Ecto neural progenitor cell (in vitro differentiated cells): ENCODE data around the gene PAPLN.
"Not testable (repeated sequence)": the region's sequence is repeated elsewhere in the genome, so short reads cannot be mapped to it uniquely, and the experiment has no call there.

Experiments used
- DNase-seq: peaks from one replicate; pipeline ENCODE4 v3.0.0-alpha.2; 2018; ENCODE audit warnings: low spot score

PAPLN gene

DNA sequence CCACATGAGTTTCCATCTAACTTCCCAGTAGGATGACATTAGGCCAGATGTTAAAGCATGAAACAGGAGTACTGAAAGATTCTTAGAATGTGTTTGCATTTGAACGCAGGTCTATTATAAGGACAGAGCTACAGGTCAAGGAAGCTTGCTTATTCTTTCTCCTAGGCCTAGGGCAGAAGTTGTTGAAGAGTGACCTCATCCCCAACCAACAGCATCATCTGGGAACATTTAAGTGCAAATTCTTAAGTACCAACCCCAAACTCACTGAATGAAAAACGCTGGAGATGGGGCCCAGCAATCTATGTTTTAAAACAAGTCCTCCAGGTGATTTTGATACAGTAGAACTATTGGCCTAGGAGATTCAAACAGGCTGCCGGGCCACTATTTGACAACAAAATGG, 52.4 kb downstream of the PAPLN start:
- no peak for DNase-seq

DNA sequence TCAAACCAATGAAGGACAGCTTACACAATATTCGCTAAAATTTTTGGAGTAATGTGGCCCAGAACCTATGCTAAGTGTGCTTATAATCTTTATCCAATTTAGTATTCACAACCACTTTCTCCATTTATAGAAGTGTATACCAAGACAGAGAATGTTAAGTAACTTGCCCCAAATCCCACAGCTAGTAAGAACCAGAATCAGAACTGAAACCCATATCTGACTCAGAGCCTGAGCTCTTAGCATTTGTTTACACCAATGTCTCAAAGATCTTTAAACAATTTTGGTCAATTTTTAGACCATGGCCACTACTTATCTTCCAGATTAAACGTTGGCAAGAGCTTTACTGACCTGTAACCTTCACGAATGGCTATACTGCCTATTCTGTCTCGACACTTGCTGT, 53.0 kb downstream of the PAPLN start:
- no peak for DNase-seq

DNA sequence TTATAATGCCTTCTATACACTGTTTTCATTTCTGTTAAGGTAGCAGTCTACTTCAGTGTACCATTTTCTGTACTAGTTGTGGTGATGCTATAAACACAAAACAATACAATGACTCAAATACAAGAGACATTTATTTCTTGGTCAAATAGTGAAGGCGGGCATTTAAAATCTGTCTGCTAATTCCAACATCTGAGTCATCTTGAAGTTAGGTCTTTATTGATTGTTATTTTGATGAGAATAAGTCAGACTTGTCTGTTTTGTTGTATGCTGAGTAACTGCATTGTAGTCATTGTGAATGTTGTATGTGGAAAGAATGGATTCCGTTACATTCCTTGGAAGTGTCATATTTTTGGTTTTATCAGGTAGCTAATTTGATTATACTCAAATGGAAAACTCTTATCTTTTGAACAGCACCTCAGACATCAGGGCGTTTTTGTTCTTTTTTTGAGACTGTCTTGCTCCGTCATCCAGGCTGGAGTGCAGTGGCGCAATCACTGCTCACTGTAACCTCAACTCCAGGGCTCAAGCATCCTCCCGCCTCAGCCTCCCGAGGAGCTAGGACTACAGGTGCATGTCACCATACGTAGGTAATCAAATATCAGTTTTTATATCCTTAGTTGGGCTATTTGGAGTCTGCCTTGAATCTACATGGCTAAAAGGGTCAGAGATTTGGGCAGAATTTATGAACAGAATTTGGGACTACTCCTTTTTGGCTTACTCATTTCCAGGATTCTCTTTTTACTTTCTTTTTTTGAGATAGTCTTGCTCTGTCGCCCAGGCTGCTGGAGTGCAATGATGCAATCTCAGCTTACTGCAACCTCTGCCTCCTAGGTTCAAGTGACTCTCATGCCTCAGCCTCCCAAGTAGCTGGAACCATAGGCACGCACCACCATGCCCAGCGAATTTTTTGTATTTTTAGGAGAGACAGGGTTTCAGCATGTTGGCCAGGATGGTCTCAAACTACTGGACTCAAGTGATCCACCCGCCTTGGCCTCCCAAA, 56.8 kb downstream of the PAPLN start:
- DNase-seq = no peak

DNA sequence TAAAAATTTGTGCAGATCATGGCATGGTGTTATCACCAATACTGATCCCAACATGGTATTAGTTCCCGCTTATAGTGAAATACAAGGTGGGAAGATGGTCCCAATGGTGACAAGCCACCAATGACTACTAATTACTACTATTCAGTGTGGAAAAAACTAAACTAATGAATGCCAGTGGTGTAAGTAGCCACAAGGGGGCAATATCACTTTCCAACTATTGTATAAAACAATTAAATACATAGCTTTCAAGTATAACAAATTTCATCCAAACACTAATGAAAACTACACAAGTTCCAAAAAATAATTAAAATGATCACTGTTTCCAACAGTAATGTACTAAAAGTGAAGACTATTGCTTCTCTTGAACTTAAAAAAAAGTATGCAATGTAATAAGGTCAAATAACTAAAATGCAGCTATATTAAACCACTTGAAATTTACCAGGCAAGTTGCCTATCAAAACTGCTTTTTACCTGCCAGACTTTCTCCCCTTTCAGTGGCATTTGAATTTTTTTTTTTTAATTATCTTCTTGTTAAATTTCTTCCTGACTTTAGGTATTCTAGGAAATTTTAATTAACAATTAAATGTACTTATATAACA, 58.0 kb downstream of the PAPLN start:
- DNase-seq = no peak

DNA sequence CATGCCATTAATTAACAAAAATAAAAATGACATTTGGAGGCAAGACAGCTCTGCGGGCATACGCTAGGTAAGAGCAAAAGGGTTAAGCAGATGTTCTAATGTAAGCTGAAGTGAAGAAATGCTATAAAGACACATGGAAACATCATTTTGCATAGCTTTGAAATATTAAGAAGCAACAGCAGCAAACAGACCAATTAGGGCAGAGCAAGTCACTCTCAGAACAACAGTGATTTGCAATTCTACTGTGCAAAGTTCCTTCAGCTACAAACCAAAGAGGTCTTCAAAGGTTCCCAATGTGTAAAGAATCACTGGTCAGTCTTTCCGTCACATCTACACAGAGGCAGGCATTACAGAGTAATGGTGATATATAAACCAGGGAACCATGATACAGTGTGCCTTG, 68.2 kb downstream of the PAPLN start:
- DNase-seq = no peak

DNA sequence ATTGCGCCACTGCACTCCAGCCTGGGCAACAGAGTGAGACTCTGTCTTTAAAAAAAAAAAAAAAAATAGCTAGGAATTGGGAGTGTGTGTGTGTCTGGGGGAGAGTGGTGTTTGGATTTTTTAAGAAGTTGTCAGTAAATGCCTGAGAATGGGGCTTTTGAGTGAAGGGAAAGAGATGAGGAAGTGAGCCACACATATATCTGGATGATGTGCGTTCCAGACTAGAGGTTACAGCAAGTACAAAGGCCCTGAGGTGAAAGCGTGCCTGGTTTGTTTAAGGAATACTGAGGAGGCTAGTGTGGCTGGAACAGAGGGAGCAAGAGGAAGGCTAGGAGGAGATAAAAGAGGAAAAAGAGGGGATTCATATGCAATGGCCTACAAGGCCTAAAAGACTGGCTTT, 70.0 kb downstream of the PAPLN start:
- no peak for DNase-seq

DNA sequence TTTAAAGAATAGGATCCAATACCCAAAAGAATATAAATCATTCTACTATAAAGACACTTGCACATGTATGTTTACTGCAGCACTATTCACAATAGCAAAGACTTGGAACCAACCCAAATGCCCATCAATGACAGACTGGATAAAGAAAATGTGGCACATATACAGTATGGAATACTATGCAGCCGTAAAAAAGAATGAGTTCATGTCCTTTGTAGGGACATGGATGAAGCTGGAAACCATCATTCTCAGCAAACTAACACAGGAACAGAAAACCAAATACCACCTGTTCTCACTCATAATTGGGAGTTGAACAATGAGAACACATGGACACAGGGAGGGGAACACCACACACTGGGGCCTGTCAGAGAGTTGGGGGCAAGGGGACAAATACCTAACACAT, 71.9 kb downstream of the PAPLN start:
- not testable (repeated sequence) for DNase-seq

DNA sequence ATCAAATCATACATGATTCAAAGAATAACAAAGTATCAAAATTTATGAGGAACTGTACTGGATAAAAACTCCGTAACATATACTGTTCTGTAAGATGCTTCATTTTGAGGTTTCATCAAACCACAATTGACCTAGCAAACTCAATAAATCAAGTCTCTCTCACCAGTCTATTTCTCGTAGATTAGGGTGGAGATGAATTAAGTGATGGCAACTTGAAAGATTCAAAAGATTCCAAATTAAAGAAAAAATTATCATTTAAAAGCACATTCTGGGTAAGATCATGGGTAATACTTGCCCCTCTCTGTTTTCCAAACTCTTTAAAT, 74.4 kb downstream of the PAPLN start:
- no peak for DNase-seq

DNA sequence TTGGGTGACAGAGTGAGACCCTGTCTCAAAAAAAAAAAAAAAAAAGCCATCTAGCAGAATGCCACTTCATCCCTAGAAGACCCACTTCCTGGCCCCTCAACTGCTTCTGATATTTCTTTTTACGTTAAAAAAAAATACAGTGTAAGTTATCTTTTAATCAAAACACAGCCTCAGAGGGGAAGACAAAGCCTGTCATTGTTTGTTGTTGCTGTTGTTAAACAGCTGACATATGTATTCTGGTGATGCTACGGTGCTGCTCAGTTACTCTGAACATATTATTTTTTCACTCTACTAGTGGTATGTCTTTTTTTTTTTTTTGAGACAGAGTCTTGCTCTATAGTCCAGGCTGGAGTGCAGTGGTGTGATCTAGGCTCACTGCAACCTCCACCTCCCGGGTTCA, 75.4 kb downstream of the PAPLN start:
- DNase-seq = no peak

DNA sequence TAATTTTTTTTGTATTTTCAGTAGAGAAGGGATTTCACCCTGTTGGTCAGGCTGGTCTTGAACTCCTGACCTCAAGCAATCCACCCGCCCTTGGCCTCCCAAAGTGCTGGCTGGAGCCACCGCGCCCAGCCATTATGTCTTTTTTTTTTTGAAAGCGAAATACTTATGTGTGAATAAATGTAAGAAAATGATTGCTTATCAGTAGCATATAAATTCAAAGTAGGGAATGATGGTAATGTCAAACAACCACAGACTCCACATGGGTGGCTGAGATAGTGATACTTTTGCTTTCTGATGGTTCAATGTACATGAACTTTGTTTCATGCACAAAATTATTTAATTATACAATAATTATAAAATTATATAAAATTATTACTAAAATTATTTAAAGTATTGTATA, 75.8 kb downstream of the PAPLN start:
- no peak for DNase-seq

DNA sequence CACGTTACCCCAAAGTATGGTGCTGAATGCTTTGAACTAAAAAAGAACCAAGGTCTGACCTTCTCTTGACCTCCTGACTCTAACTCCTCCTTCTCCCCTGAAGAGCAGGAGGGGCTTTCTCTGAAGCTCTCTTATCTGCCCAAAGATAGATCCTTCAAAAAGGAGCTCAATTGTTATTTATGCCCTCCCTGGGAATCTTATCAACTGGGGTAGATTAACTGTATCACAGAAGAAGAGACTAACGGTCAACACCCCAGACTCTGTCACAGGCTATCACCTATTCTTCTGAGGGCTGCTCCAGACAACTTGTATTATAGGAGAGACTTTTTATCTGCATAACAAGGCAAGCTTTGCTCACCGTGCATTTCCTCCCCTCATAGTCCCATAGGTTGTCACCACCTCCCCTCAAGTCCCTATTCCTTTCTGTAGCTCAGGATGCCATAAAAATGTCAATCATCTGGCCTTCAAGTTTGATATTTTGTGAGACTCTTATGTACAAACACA, 86.6 kb downstream of the PAPLN start:
- DNase-seq = no peak
